Activated T-helper 1 cell treated with anti-CD3 and anti-CD28 coated beads, Interleukin-12 subunit alpha, Interleukin-12 subunit beta, Interleukin-2, Interleukin-4 antibody, amounts not matched to agents 30 ng/mL and 10 ng/mL and 1 ng/mL, durations not matched to agents 14 hours and 24 hours and 36 hours (primary cell): Measurements from ENCODE around the gene OPALIN. TPM values are rescaled to one million over a fixed set of nuclear protein-coding genes. Genes with fewer than 3 reads are reported as not detected.

ENCODE experiments used
- DNase-seq: peaks from one replicate; pipeline ENCODE4 v3.0.0; 2021; ENCODE audit warnings: low spot score
- H3K27ac Mint-ChIP-seq: one replicate; pipeline ENCODE4 v1.8.0; 2021; ENCODE audit warnings: mild to moderate bottlenecking, mixed read lengths
- H3K27me3 Mint-ChIP-seq: one replicate; pipeline ENCODE4 v1.8.0; 2022; ENCODE audit warnings: mild to moderate bottlenecking, moderate library complexity, mixed read lengths; ENCODE audit not compliant: insufficient read depth
- H3K36me3 Mint-ChIP-seq: one replicate; pipeline ENCODE4 v1.8.0; 2021; ENCODE audit warnings: low read depth, mixed read lengths
- H3K4me1 Mint-ChIP-seq: one replicate; pipeline ENCODE4 v1.8.0; 2021; ENCODE audit warnings: low read depth, mixed read lengths
- H3K4me3 Mint-ChIP-seq: one replicate; pipeline ENCODE4 v1.8.0; 2021; ENCODE audit warnings: mild to moderate bottlenecking, moderate library complexity, mixed read lengths
- H3K9me3 Mint-ChIP-seq: one replicate; pipeline ENCODE4 v1.8.0; 2021; ENCODE audit warnings: mixed read lengths
- intact Hi-C: fragments of 100-400 bp; cut with micrococcal nuclease; formaldehyde crosslinking; loops from one replicate; pipeline ENCODE4 v1.15.1; 2024
- total RNA-seq: library from RNA; stranded (reverse); gene quantifications from 2 replicates; pipeline ENCODE4 v1.2.3, GENCODE V29; 2022

The OPALIN gene
- total RNA-seq, 1 donor from 2014 or later, result not detected

GRCh38 chr10:96387161-96387560, 28.4 kb upstream of the OPALIN start:
- no peak overlapping the region for H3K27ac Mint-ChIP-seq
- H3K4me3 Mint-ChIP-seq, result no peak overlapping the region
- H3K36me3 Mint-ChIP-seq, result no peaks in the 10 kb centered on the region
- H3K27me3 Mint-ChIP-seq, result peaks cover 6% of the 10 kb centered on the region
- no peaks in the 10 kb centered on the region for H3K4me1 Mint-ChIP-seq
- intact Hi-C loops, result no loop called here
- DNase-seq, result no peak
- H3K9me3 Mint-ChIP-seq, result no peaks in the 10 kb centered on the region

- no peaks in the 10 kb centered on the region for H3K4me1 Mint-ChIP-seq
- intact Hi-C loops, result no loop called here
- H3K9me3 Mint-ChIP-seq, result no peaks in the 10 kb centered on the region
- no peak overlapping the region for H3K27ac Mint-ChIP-seq
- DNase-seq, result no peak
- H3K4me3 Mint-ChIP-seq, result no peak overlapping the region
- H3K27me3 Mint-ChIP-seq, result peaks cover 6% of the 10 kb centered on the region
- H3K36me3 Mint-ChIP-seq, result no peaks in the 10 kb centered on the region
Measured at GRCh38 chr10:96384506-96384905, 25.7 kb upstream of the OPALIN start.

- intact Hi-C loops, result no loop called here
- H3K4me1 Mint-ChIP-seq, result peaks cover under 1% of the 10 kb centered on the region
- H3K27ac Mint-ChIP-seq, result no peak overlapping the region
- H3K27me3 Mint-ChIP-seq, result peaks cover 9% of the 10 kb centered on the region
- H3K4me3 Mint-ChIP-seq, result no peak overlapping the region
- DNase-seq, result no peak
- H3K36me3 Mint-ChIP-seq, result no peaks in the 10 kb centered on the region
- H3K9me3 Mint-ChIP-seq, result no peaks in the 10 kb centered on the region
Measured at GRCh38 chr10:96380821-96381220, 22.0 kb upstream of the OPALIN start.

DNA sequence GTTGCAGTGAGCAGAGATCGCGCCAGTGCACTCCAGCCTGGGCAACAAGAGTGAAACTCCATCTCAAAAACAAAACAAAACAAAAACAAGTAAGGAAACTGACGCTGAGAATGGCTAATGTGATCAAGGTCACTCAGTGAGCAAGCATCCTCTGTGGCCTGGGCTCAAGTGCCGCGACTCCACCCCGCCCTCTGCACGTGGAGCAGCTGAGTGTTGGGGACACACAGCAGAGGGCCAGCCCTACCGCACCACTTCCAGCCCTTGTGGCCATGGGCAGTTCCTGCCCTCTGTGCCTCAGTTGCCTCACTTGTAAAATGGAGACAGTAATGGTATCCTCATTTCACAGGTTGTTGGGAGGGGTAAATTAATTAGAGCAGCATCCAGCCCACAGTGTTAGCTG, 21.0 kb upstream of the OPALIN start:
- H3K4me3 Mint-ChIP-seq, result no peak overlapping the region
- H3K27ac Mint-ChIP-seq, result no peak overlapping the region
- no peak for DNase-seq
- peaks cover 11% of the 10 kb centered on the region for H3K4me1 Mint-ChIP-seq
- peaks cover 14% of the 10 kb centered on the region for H3K27me3 Mint-ChIP-seq
- no peaks in the 10 kb centered on the region for H3K36me3 Mint-ChIP-seq
- intact Hi-C loops, result loop anchor here (10.0 kb wide), 1 partner anchor 835 kb away; no protein-coding TSS in a partner anchor
- no peaks in the 10 kb centered on the region for H3K9me3 Mint-ChIP-seq

DNA sequence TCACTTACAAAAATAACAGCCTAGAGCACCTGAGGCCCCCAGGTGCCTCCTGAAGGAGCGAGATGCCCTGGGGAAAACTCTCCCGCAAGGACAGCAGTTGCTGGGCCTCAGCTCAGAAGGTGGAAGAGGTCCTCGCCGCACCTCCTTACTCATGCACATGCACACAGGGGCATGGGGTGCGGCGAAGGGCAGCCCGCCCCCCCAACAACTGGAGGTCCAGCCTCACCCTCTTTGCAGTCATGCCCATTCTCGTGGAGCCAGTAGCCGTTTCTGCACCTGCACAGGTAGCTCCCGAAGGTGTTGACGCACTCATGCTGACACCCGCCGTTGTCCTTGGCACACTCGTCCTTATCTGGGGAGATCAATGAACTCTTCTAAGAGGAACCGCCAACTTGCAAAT, 19.9 kb upstream of the OPALIN start:
- Mint-ChIP-seq H3K4me3 (no peak overlapping the region), H3K4me1 (peaks cover 18% of the 10 kb centered on the region)
- intact Hi-C loops, result loop anchor here (10.0 kb wide), 1 partner anchor 836 kb away; no protein-coding TSS in a partner anchor

GRCh38 chr10:96377816-96378294, 19.1 kb upstream of the OPALIN start:
- peaks cover 15% of the 10 kb centered on the region for H3K27me3 Mint-ChIP-seq
- peaks cover 18% of the 10 kb centered on the region for H3K4me1 Mint-ChIP-seq
- intact Hi-C loops, result loop anchor here (10.0 kb wide), 1 partner anchor 837 kb away; no protein-coding TSS in a partner anchor
- no peaks in the 10 kb centered on the region for H3K36me3 Mint-ChIP-seq
- no peak overlapping the region for H3K27ac Mint-ChIP-seq
- DNase-seq, result no peak
- no peak overlapping the region for H3K4me3 Mint-ChIP-seq
- H3K9me3 Mint-ChIP-seq, result no peaks in the 10 kb centered on the region

More for the DNA sequence above, 19.9 kb upstream of the OPALIN start:
- DNase-seq, result no peak
- Mint-ChIP-seq H3K27ac (no peak overlapping the region), H3K36me3 (no peaks in the 10 kb centered on the region), H3K27me3 (peaks cover 11% of the 10 kb centered on the region), H3K9me3 (no peaks in the 10 kb centered on the region)

GRCh38 chr10:96376483-96376882, 17.7 kb upstream of the OPALIN start:
- peaks cover 18% of the 10 kb centered on the region for H3K4me1 Mint-ChIP-seq

DNA sequence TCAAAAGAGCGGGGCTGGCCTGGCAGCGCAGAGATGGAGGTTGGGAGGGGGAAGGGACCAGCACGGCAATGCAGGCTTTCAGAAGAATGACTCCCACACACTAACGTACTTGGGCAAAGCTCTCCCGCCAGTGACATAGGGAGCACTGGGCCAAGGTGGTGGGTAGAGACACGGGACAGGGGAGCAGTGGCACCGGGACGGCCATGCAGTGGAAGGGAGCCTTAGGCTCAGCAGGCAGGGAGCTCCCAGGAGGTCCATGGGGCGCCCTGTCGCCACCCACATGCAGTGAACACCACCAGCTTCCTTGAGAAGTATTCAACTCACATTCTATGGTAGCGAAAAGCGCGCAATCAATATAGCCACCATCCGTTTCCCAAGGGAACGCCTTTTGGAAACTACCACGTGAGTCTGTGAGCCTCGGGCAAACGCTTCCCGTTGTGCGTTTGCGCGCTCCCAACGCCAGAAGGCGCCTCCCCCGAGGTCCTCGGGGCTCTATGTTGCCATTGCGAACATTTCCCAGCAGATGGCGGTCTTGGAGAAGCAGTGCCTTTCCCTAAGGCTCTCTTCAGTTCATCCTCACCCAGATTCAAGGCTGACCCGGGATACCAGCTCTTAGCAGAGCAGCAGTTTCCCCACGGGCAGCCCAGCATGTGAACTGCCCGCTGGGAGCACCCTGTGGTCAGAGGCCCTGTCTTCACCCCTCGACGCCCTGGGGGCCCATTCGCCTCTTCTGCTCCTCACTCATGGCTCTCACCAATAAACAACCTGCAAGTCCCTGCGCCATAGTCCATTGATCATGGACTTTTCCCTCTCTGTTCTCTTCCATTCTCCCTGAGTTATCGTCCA, 16.4 kb upstream of the OPALIN start:
- peaks cover 13% of the 10 kb centered on the region for H3K27me3 Mint-ChIP-seq
- peaks cover 18% of the 10 kb centered on the region for H3K4me1 Mint-ChIP-seq
- intact Hi-C loops, result loop anchor here (2.0 to 10.0 kb wide), 3 partner anchors 136 to 840 kb away; partner anchors contain the start of gene LCOR
- no peaks in the 10 kb centered on the region for H3K36me3 Mint-ChIP-seq
- no peak overlapping the region for H3K27ac Mint-ChIP-seq
- H3K4me3 Mint-ChIP-seq, result peak overlapping the region; percentile 74
- peak; percentile 60 for DNase-seq
- H3K9me3 Mint-ChIP-seq, result no peaks in the 10 kb centered on the region

More at GRCh38 chr10:96376483-96376882, 17.7 kb upstream of the OPALIN start:
- intact Hi-C loops, result loop anchor here (10.0 kb wide), 1 partner anchor 838 kb away; no protein-coding TSS in a partner anchor
- H3K27me3 Mint-ChIP-seq, result peaks cover 13% of the 10 kb centered on the region
- no peak overlapping the region for H3K4me3 Mint-ChIP-seq
- DNase-seq, result no peak
- H3K9me3 Mint-ChIP-seq, result no peaks in the 10 kb centered on the region
- no peaks in the 10 kb centered on the region for H3K36me3 Mint-ChIP-seq
- H3K27ac Mint-ChIP-seq, result no peak overlapping the region

GRCh38 chr10:96374639-96374984, 15.8 kb upstream of the OPALIN start:
- H3K36me3 Mint-ChIP-seq, result no peaks in the 10 kb centered on the region
- intact Hi-C loops, result loop anchor here (2.0 to 10.0 kb wide), 3 partner anchors 136 to 840 kb away; partner anchors contain the start of gene LCOR
- H3K27me3 Mint-ChIP-seq, result peaks cover 13% of the 10 kb centered on the region
- peaks cover 18% of the 10 kb centered on the region for H3K4me1 Mint-ChIP-seq
- H3K9me3 Mint-ChIP-seq, result no peaks in the 10 kb centered on the region
- H3K27ac Mint-ChIP-seq, result no peak overlapping the region
- peak overlapping the region; percentile 74 for H3K4me3 Mint-ChIP-seq
- DNase-seq, result no peak

- Mint-ChIP-seq H3K4me3 (no peak overlapping the region), H3K36me3 (no peaks in the 10 kb centered on the region), H3K27me3 (peaks cover 13% of the 10 kb centered on the region), H3K27ac (no peak overlapping the region), H3K9me3 (no peaks in the 10 kb centered on the region), H3K4me1 (peaks cover 18% of the 10 kb centered on the region)
- DNase-seq, result no peak
- intact Hi-C loops, result loop anchor here (2.0 to 10.0 kb wide), 3 partner anchors 137 to 841 kb away; partner anchors contain the start of gene LCOR
Measured at GRCh38 chr10:96374004-96374403, 15.2 kb upstream of the OPALIN start.

DNA sequence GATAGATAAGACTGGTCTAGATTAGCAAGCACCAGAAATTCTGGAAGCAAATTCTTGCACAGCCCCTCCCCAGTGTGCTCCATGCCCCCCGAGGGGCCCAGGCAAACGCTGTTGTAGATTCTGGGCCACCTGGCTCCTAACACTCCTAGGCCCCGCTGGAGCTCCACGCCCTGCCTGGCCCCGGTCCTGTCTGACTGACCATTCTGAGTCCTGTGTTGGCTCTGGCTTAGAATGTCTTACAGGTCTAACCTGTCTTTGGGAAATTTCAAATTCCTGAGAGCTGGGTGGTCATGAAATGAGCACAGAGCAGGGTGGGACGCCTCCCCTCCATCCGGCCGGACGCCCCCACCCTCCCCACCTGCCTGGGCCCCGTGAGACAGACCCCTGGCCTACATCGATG, 12.6 kb upstream of the OPALIN start:
- Mint-ChIP-seq H3K9me3 (no peaks in the 10 kb centered on the region), H3K4me1 (peaks cover 18% of the 10 kb centered on the region), H3K4me3 (no peak overlapping the region), H3K27ac (no peak overlapping the region), H3K27me3 (peaks cover 11% of the 10 kb centered on the region), H3K36me3 (no peaks in the 10 kb centered on the region)
- no peak for DNase-seq
- intact Hi-C loops, result loop anchor here (5.0 to 10.0 kb wide), 2 partner anchors 461 to 843 kb away; partner anchors contain the start of gene LCOR

- DNase-seq, result peak; percentile 29
- no peak overlapping the region for H3K4me3 Mint-ChIP-seq
- H3K36me3 Mint-ChIP-seq, result no peaks in the 10 kb centered on the region
- H3K27me3 Mint-ChIP-seq, result peaks cover 9% of the 10 kb centered on the region
- no peak overlapping the region for H3K27ac Mint-ChIP-seq
- no peaks in the 10 kb centered on the region for H3K9me3 Mint-ChIP-seq
- H3K4me1 Mint-ChIP-seq, result peaks cover 16% of the 10 kb centered on the region
- intact Hi-C loops, result loop anchor here (5.0 to 10.0 kb wide), 2 partner anchors 462 to 844 kb away; partner anchors contain the start of gene LCOR
Measured at GRCh38 chr10:96370584-96371157, 11.9 kb upstream of the OPALIN start.
